Mesendoderm (in vitro differentiated cells): ENCODE data around the gene CACNA1S.

Experiments used
- DNase-seq: peaks from one replicate; pipeline ENCODE4 v3.0.0; 2013
- H2AK5ac ChIP-seq: 2 replicates; pipeline ENCODE4 v1.6.1; 2013; ENCODE audit warnings: low read length, inconsistent platforms
- H2BK120ac ChIP-seq: 2 replicates; pipeline ENCODE4 v1.6.1; 2013; ENCODE audit warnings: low read depth, mild to moderate bottlenecking, low read length, moderate library complexity, mixed read lengths
- H2BK15ac ChIP-seq: replicated peaks from 2 replicates; pipeline ENCODE4 v1.6.1; 2013; ENCODE audit warnings: low read depth, mild to moderate bottlenecking, moderate library complexity
- H2BK5ac ChIP-seq: 2 replicates; pipeline ENCODE4 v1.6.1; 2013; ENCODE audit warnings: low read length, inconsistent platforms
- H3K18ac ChIP-seq: 2 replicates; pipeline ENCODE4 v1.6.1; 2013; ENCODE audit warnings: mild to moderate bottlenecking, low read length, mixed read lengths
- H3K23ac ChIP-seq: one replicate; pipeline ENCODE4 v1.6.1; 2013; ENCODE audit warnings: low read length
- H3K27ac ChIP-seq: 2 replicates; pipeline ENCODE4 v1.5.1; 2013; ENCODE audit warnings: low read depth, mild to moderate bottlenecking, inconsistent platforms, low read length, moderate library complexity
- H3K27me3 ChIP-seq: 2 replicates; pipeline ENCODE4 v1.6.1; 2013; ENCODE audit warnings: low read length, control low read depth, mild to moderate bottlenecking, inconsistent platforms; ENCODE audit not compliant: insufficient read depth, poor library complexity
- H3K36me3 ChIP-seq: 2 replicates; pipeline ENCODE4 v1.6.1; 2013; ENCODE audit warnings: low read length, inconsistent platforms; ENCODE audit not compliant: control insufficient read depth, insufficient read depth
- H3K4ac ChIP-seq: one replicate; pipeline ENCODE4 v1.6.1; 2013; ENCODE audit warnings: low read depth, mild to moderate bottlenecking, low read length, moderate library complexity
- H3K4me1 ChIP-seq: 2 replicates; pipeline ENCODE4 v1.6.1; 2013; ENCODE audit warnings: low read depth, low read length, inconsistent platforms; ENCODE audit not compliant: control insufficient read depth
- H3K4me2 ChIP-seq: 2 replicates; pipeline ENCODE4 v1.6.1; 2013; ENCODE audit warnings: low read length
- H3K4me3 ChIP-seq: 2 replicates; pipeline ENCODE4 v1.5.1; 2013; ENCODE audit warnings: mild to moderate bottlenecking, low read length
- H3K56ac ChIP-seq: one replicate; pipeline ENCODE4 v1.6.1; 2013; ENCODE audit warnings: low read length
- H3K79me1 ChIP-seq: 2 replicates; pipeline ENCODE4 v1.6.1; 2013; ENCODE audit warnings: low read length, inconsistent platforms
- H3K79me2 ChIP-seq: 2 replicates; pipeline ENCODE4 v1.6.1; 2013; ENCODE audit warnings: mild to moderate bottlenecking, low read length; ENCODE audit not compliant: control insufficient read depth, insufficient read depth
- H3K9ac ChIP-seq: 2 replicates; pipeline ENCODE4 v1.6.1; 2013; ENCODE audit warnings: low read length, inconsistent platforms
- H4K5ac ChIP-seq: one replicate; pipeline ENCODE4 v1.6.1; 2013; ENCODE audit warnings: low read length
- H4K8ac ChIP-seq: one replicate; pipeline ENCODE4 v1.6.1; 2013; ENCODE audit warnings: low read depth, mild to moderate bottlenecking, control low read depth, low read length, moderate library complexity
- WGBS: extraction: QIAGEN DNeasy Blood & Tissue Kit; methylation state at CpG from one replicate; pipeline ENCODE4 v1.1.7; 2013; ENCODE audit warnings: low lambda C conversion rate, missing lambda C conversion rate; ENCODE audit not compliant: insufficient coverage; ENCODE audit errors: extremely low coverage; 5-methylcytosine and 5-hydroxymethylcytosine counted together

CACNA1S gene

GRCh38 chr1:201122321-201122957 is 10.2 kb upstream of the CACNA1S start:
- Histone ChIP-seq H2AK5ac (no peak overlapping the region), H3K4me2 (no peak overlapping the region), H2BK5ac (no peak overlapping the region), H3K36me3 (no peaks in the 10 kb centered on the region), H3K4me3 (no peak overlapping the region), H3K27me3 (no peaks in the 10 kb centered on the region), H3K4me1 (no peaks in the 10 kb centered on the region), H3K4ac (no peak overlapping the region), H3K9ac (no peak overlapping the region), H2BK15ac (no peak overlapping the region), H3K56ac (no peak overlapping the region), H4K8ac (no peak overlapping the region), H4K5ac (no peak overlapping the region), H3K27ac (no peak overlapping the region), H2BK120ac (no peak overlapping the region), H3K79me2 (no peaks in the 10 kb centered on the region), H3K79me1 (no peaks in the 10 kb centered on the region), H3K18ac (no peak overlapping the region), H3K23ac (no peak overlapping the region)
- DNase-seq, result no peak
- WGBS, result no CpG with 5 or more reads among the region's 10 CpGs

GRCh38 chr1:201119206-201120197 is 7.3 kb upstream of the CACNA1S start:
- Histone ChIP-seq H2BK15ac (no peak overlapping the region), H3K27me3 (no peaks in the 10 kb centered on the region), H3K4ac (no peak overlapping the region), H3K4me2 (no peak overlapping the region), H3K56ac (no peak overlapping the region), H3K9ac (no peak overlapping the region), H2BK5ac (no peak overlapping the region), H2BK120ac (no peak overlapping the region), H3K79me1 (no peaks in the 10 kb centered on the region), H4K5ac (no peak overlapping the region), H3K18ac (no peak overlapping the region), H3K27ac (no peak overlapping the region), H4K8ac (no peak overlapping the region), H3K36me3 (no peaks in the 10 kb centered on the region), H3K79me2 (no peaks in the 10 kb centered on the region), H3K23ac (no peak overlapping the region), H3K4me1 (no peaks in the 10 kb centered on the region), H2AK5ac (no peak overlapping the region), H3K4me3 (no peak overlapping the region)
- WGBS, result no CpG with 5 or more reads among the region's 14 CpGs
- DNase-seq, result peak; percentile 74

GRCh38 chr1:201116091-201116490 is 3.9 kb upstream of the CACNA1S start:
- Histone ChIP-seq H4K8ac (no peak overlapping the region), H3K4me2 (no peak overlapping the region), H3K56ac (no peak overlapping the region), H2AK5ac (no peak overlapping the region), H3K27me3 (no peaks in the 10 kb centered on the region), H3K4ac (no peak overlapping the region), H3K4me1 (no peaks in the 10 kb centered on the region), H3K27ac (no peak overlapping the region), H4K5ac (no peak overlapping the region), H3K79me2 (no peaks in the 10 kb centered on the region), H3K23ac (no peak overlapping the region), H2BK120ac (no peak overlapping the region), H3K79me1 (no peaks in the 10 kb centered on the region), H3K4me3 (no peak overlapping the region), H2BK5ac (no peak overlapping the region), H3K18ac (no peak overlapping the region), H3K36me3 (no peaks in the 10 kb centered on the region), H3K9ac (no peak overlapping the region), H2BK15ac (no peak overlapping the region)
- no CpG with 5 or more reads among the region's 2 CpGs for WGBS
- DNase-seq, result peak; percentile 27

GRCh38 chr1:201115390-201115937 is 3.2 kb upstream of the CACNA1S start:
- H4K5ac ChIP-seq, result no peak overlapping the region
- H2BK15ac ChIP-seq, result no peak overlapping the region
- no peak overlapping the region for H3K56ac ChIP-seq
- no peaks in the 10 kb centered on the region for H3K79me2 ChIP-seq
- DNase-seq, result no peak
- H3K27ac ChIP-seq, result no peak overlapping the region
- no peak overlapping the region for H2BK120ac ChIP-seq
- no peak overlapping the region for H3K4me2 ChIP-seq
- no peak overlapping the region for H3K4me3 ChIP-seq
- H3K27me3 ChIP-seq, result no peaks in the 10 kb centered on the region
- no peaks in the 10 kb centered on the region for H3K79me1 ChIP-seq
- H3K4ac ChIP-seq, result no peak overlapping the region
- H4K8ac ChIP-seq, result no peak overlapping the region
- H3K9ac ChIP-seq, result no peak overlapping the region
- H2BK5ac ChIP-seq, result no peak overlapping the region
- H3K23ac ChIP-seq, result no peak overlapping the region
- WGBS, result no CpG with 5 or more reads among the region's 25 CpGs
- no peaks in the 10 kb centered on the region for H3K4me1 ChIP-seq
- H2AK5ac ChIP-seq, result no peak overlapping the region
- H3K18ac ChIP-seq, result no peak overlapping the region
- H3K36me3 ChIP-seq, result no peaks in the 10 kb centered on the region

- H3K27me3 ChIP-seq, result no peaks in the 10 kb centered on the region
- peak overlapping the region; percentile 72 for H3K9ac ChIP-seq
- H3K56ac ChIP-seq, result peak overlapping the region; percentile 87
- H3K4me1 ChIP-seq, result no peaks in the 10 kb centered on the region
- no peak overlapping the region for H3K27ac ChIP-seq
- no peak overlapping the region for H2BK120ac ChIP-seq
- no peaks in the 10 kb centered on the region for H3K79me2 ChIP-seq
- no peak overlapping the region for H2BK5ac ChIP-seq
- H3K23ac ChIP-seq, result peak overlapping the region; percentile 74
- H3K18ac ChIP-seq, result no peak overlapping the region
- peak overlapping the region; percentile 93 for H3K4me2 ChIP-seq
- peak; percentile 97 for DNase-seq
- H2AK5ac ChIP-seq, result no peak overlapping the region
- no peak overlapping the region for H2BK15ac ChIP-seq
- no peak overlapping the region for H4K8ac ChIP-seq
- no peaks in the 10 kb centered on the region for H3K79me1 ChIP-seq
- H4K5ac ChIP-seq, result no peak overlapping the region
- no peaks in the 10 kb centered on the region for H3K36me3 ChIP-seq
- H3K4me3 ChIP-seq, result peak overlapping the region; percentile 63
- H3K4ac ChIP-seq, result no peak overlapping the region
- WGBS, result no CpG with 5 or more reads among the region's 88 CpGs
These were observed 2.3 kb upstream of the CACNA1S start for GRCh38 chr1:201114245-201115131.
